RPMI7951 (cell line): ENCODE results near the gene ZNF618. TPM values are rescaled to one million over a fixed set of nuclear protein-coding genes. Genes with fewer than 3 reads are reported as not detected.
"Not testable (repeated sequence)": the region's sequence is repeated elsewhere in the genome, so short reads cannot be mapped to it uniquely, and the experiment has no call there.

Experiments
- DNase-seq: peaks from one replicate; pipeline ENCODE4 v3.0.0-alpha.2; 2012; ENCODE audit warnings: low read depth
- total RNA-seq: library from RNA; depleted of rRNA; stranded (reverse); fragments of >200 nt; shearing (Covaris generic); gene quantifications from 2 replicates; pipeline ENCODE4 v1.2.3, GENCODE V29; 2014

The ZNF618 gene
- total RNA-seq, 1 experiment from 2014 or later = 2.9 TPM

GRCh38 chr9:114080195-114080772 is 204.2 kb downstream of the ZNF618 start:
- DNase-seq = no peak

GRCh38 chr9:114080773-114081440 is 204.8 kb downstream of the ZNF618 start:
- no peak for DNase-seq

GRCh38 chr9:114081441-114082016 is 205.4 kb downstream of the ZNF618 start:
- no peak for DNase-seq

DNA sequence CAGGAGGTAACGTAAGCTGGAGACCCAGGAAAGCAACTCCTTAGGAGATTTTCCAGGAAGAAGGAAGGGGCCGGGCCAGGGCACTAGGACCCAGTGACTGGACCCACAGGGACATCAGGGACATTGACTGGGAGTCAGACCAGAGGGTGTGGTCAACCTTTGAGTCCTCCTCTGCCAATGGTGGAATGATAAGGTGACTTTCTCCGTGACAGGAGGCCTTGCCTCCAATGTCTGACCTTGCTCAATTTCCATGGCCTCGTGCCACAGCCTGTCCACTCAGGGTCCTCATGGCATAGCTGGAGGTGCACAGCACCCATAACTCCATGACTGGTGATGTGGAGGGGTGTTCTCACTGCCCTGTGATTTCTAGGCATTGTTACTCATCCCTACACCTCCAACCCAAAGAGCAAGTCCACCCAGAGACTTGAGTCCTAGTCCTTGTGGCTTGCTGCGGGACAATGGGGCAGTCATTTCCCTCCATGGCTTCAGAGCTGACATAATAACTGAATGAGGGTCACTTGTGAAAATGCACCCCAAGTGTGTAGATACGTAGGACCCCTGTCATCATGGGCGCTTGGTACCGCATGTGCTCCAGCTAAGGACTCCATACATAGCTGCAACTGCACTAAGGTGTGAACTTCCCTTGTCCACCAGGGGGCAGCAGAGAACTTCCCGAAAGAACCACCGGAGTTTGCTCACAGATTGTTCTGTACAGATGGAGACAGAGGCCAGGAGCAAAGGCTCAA is 206.1 kb downstream of the ZNF618 start:
- DNase-seq = peak; percentile 78

DNA sequence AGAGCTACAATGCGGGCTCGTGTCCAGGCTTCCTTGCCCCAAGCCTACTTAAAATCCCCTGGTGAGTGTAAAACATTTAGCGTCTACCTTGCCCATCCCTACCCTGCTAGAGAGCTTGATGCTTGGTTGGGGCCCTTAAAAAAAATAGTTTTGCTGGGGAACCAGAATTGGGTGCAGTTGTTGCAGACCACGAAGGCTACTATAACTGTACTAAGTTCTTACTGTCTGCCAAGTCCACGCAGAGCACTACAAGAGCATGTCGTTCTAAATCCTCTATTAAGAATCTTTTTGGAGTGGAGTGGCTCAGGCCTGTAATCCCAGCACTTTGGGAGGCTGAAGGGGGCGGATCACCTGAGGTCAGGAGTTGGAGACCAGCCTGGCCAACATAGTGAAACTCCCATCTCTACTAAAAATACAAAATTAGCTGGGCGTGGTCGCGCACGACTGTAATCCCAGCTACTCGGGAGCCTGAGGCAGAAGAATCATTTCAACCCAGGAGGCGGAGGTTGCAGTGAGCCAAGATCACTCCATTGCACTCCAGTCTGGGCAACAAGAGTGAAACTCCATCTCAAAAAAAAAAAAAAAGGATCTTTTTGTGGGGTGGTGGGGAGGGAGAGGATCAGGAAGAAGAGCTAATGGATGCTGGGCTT is 206.8 kb downstream of the ZNF618 start:
- not testable (repeated sequence) for DNase-seq

DNA sequence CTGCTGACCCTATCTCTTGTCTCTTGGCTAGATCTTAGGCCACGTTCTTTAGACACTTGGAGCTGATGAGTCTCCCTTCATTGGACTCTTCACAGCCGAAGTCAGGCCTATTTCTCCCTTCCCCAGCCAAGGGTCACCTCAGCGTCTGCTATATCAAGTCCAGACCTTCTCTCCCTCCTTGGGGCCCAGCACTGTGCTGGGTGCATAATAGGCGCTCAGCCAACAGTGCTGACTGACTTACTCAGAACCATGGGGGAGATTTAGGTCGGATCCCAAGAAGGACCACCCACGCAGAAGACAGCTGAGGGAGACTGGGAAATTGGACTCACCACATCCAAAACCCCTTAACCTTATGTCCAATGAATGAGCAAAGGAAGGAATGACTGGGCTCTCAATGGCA is 207.6 kb downstream of the ZNF618 start:
- no peak for DNase-seq

GRCh38 chr9:114084282-114085073 is 208.4 kb downstream of the ZNF618 start:
- no peak for DNase-seq

GRCh38 chr9:114085387-114085789 is 209.3 kb downstream of the ZNF618 start:
- DNase-seq = no peak

DNA sequence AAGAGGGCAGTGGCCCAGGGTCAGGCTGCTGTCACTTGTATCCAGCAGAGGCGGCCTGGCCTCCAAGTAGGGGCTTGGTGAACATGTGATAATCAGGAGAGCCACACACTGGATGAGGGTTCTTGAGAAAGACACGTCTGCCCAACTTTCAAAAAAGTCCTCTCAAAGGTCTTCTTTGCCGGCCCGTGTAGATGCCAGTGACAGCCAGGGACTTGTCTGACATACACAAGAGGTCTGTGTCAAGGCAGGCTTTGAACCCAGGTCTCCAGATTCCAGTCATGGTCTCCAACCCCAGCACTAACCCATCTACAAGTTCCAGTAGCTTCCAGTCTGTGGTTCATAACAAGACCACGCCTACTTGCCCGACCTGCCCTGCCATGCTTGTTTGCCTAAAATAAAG is 209.9 kb downstream of the ZNF618 start:
- DNase-seq = no peak

GRCh38 chr9:114086607-114087006 is 210.5 kb downstream of the ZNF618 start:
- DNase-seq = no peak

- no peak for DNase-seq
Measured at GRCh38 chr9:114087721-114088120, 211.6 kb downstream of the ZNF618 start.

DNA sequence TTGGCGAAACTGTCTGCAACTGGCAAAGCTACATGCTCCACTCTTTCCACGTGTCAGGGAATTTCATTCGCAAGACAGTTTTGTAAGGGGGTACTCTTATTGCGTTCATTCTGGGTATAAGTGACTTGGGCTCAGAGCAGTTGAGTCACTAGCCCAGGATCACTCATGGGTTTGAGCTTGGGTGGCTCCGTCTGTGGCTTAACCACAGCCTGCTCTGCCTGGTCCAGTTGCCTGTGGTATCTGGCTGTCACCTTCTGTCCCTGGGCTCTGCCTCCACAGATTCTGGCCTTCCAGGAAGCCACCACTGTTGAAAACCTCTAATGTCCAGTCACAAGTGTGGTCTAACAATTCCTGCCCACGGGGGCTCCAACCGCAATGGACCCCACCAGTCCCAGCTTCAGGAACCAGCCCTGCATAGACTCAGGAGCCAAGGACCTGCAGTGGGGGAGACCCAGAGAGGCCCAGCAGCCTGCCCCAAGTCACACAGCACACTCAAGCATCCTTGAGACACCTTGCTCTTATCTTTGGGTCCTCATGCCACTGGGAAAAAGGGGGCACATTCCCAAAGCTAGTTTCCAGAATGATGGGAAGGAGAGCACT is 212.6 kb downstream of the ZNF618 start:
- DNase-seq = no peak

DNA sequence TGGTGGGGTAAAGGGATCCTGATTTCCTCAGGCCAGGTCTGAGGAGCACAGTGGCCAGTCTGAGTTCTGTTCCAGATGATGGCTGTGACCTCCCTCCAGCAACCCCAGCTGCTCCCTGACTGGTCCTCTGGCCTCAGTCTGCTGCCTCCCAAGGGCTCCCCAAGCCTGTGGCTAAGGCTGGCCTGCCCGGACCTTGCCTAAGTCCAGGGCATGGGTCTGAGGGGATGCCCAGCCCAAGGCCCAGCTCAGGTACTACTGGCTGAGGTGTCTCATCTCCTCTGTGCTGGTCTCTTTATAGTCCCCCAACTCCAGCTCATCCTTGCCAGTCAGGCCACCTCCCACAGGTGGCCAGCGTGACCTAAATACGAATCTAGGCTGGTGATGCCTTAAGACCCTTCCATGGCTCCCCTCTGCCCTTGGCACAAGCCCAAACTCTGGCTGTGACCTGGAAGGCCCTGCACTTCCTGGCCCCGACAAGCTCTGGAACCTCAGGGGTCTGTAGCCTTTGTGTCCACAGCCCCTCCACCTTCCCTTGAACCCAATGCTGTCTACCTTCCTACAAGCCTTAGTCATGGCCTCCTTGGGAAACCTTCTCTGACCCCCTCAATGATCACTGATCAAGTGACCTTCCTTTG is 213.2 kb downstream of the ZNF618 start:
- no peak for DNase-seq

- no peak for DNase-seq
Measured at GRCh38 chr9:114090798-114091197, 214.7 kb downstream of the ZNF618 start.

DNA sequence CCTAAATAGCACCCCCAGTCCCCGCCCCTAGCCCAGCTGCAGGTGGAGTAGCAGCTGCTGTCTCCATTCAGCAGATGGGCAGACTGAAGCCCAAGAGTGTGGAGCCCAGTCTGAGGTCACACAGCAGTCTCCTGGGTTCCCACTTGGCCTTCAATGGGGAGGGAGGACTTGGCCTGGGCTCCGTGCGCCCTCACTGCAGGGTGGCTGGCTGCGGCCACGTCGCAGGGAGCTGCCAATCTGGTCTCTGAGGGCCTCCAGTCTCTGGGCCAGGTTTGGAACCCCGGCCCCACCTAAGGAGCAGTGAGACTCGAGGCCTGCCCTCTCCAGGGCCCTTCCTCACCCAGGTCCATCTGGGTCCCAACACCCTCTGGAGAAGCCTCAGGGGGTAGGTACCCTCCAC is 215.6 kb downstream of the ZNF618 start:
- DNase-seq = no peak

DNA sequence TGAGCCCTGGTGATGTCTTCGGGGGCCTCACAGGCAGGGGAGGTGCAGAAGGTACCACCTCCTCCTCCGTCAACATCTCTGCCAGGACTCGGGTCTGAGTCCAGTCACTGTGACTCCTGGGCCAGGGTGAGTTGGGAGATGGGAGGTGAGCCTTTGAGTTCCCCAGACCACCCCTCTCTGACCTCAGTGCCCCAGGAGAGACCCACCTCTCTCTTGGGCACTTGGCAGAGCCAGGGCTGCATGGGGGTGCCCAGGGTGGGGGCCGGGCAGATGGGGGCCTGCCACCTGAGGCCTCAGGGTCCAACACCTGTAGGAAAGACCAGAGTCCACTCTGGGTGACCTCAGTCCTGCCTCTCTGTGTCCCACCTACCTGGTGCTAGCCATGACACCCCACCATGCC is 216.2 kb downstream of the ZNF618 start:
- no peak for DNase-seq

- DNase-seq = no peak
Measured at GRCh38 chr9:114093031-114093471, 216.9 kb downstream of the ZNF618 start.

DNA sequence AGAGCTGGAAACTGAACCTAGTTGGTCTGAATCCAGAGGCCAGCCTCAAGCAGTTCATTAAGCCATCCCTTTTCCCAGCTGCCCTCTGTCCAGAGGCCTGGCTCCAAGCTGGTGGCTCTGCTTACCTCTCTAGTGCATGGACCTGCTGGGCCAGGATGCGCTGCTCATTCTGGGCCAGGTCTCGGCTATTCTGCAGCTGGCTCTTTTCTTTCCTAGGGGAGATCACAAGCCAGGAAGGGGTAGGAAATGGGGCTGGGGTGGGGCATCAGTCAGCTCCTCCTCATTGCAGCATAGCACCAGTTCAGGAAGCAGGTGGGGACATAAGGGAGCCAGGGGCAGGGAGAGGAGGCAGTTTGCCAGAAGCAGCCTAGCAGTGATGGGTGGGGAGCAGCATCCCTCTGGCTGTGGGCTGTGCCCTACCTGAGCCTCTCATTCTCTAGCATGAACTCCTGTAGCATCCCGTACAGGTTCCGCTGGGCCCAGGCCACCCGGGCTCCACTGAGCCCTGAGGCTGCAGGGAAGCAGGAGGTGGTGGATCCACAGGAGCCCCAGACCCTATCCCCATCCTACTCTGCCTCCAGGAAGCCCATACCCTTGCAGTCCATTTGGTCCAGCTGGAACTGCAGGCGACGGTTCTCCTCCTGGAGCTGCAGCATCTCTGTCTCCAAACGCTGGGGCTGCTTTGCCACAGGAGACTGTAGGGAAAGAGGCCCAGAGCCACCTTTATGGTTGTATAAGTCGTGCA is 217.8 kb downstream of the ZNF618 start:
- no peak for DNase-seq

GRCh38 chr9:114094971-114095370 is 218.9 kb downstream of the ZNF618 start:
- DNase-seq = no peak

- no peak for DNase-seq
Measured at GRCh38 chr9:114096041-114096511, 220.0 kb downstream of the ZNF618 start.
